RWPE1 (cell line): ENCODE measurements around the gene MMP8.

ENCODE experiments used
- CTCF ChIA-PET: fragments of 350-600 bp; sonication (Branson Sonifier 250); formaldehyde crosslinking; extraction: SDS; loops from one replicate; lab custom pipeline; 2021; lab: Yijun Ruan, JAX
- POLR2A ChIA-PET: fragments of 400-600 bp; formaldehyde crosslinking; extraction: SDS; loops from one replicate; lab custom pipeline; 2020; ENCODE audit warnings: antibody characterized with exemption; ENCODE audit not compliant: low non-redundant PET; lab: Yijun Ruan, JAX
- DNase-seq: peaks from one replicate; pipeline ENCODE4 v3.0.0; 2012; ENCODE audit warnings: low spot score
- H3K27ac ChIP-seq: fragments of 450-650 bp; 2 replicates; pipeline ENCODE4 v1.5.1; 2017
- CTCF ChIP-seq: fragments of 450-650 bp; conservative IDR thresholded peaks from 2 replicates; pipeline ENCODE4 v1.5.1; 2017; ENCODE audit warnings: low read depth, mild to moderate bottlenecking

The MMP8 gene

GRCh38 chr11:102762361-102762767 is 37.6 kb upstream of the MMP8 start:
- ChIA-PET POLR2A (no interaction called here), CTCF (interaction anchor here (0.6 to 1.0 kb wide), 3 partner anchors 29 to 179 kb away, joined by 3 to 4 read pairs (median 3); no protein-coding TSS in a partner anchor)
- no peak overlapping the region for H3K27ac ChIP-seq
- peak; percentile 64 for DNase-seq
- no peak for TF ChIP-seq CTCF

- ChIA-PET POLR2A (no interaction called here), CTCF (interaction anchor here (0.6 to 0.7 kb wide), 2 partner anchors 28 to 95 kb away, joined by 3 read pairs; no protein-coding TSS in a partner anchor)
- no peak for TF ChIP-seq CTCF
- no peak for DNase-seq
- H3K27ac ChIP-seq: no peak overlapping the region
Observed at GRCh38 chr11:102761646-102762238, 37.0 kb upstream of the MMP8 start.

- TF ChIP-seq CTCF: no peak
- POLR2A ChIA-PET: no interaction called here
- DNase-seq: peak; percentile 92
- CTCF ChIA-PET: interaction anchor here (0.6 kb wide), 1 partner anchor 94 kb away, joined by 4 read pairs; no protein-coding TSS in a partner anchor
- H3K27ac ChIP-seq: peak overlapping the region; percentile 70
Observed at GRCh38 chr11:102760344-102761035, 35.7 kb upstream of the MMP8 start.

- H3K27ac ChIP-seq: no peak overlapping the region
- ChIA-PET POLR2A (no interaction called here), CTCF (no interaction called here)
- peak; percentile 22 for DNase-seq
- TF ChIP-seq CTCF: no peak
Observed at GRCh38 chr11:102757823-102758549, 33.2 kb upstream of the MMP8 start.

- ChIA-PET CTCF (interaction anchor here (0.7 to 1.2 kb wide), 2 partner anchors 27 to 214 kb away, joined by 3 read pairs; partner anchors contain the start of gene MMP10), POLR2A (no interaction called here)
- H3K27ac ChIP-seq: no peak overlapping the region
- no peak for DNase-seq
- TF ChIP-seq CTCF: no peak
Observed at GRCh38 chr11:102753267-102753666, 28.5 kb upstream of the MMP8 start.

- no peak overlapping the region for H3K27ac ChIP-seq
- TF ChIP-seq CTCF: no peak
- no peak for DNase-seq
- POLR2A ChIA-PET: no interaction called here
- CTCF ChIA-PET: no interaction called here
Observed at GRCh38 chr11:102751673-102752072, 26.9 kb upstream of the MMP8 start.
